ENCODE measurements around the gene LDHB. TPM values are rescaled to one million over a fixed set of nuclear protein-coding genes. Genes with fewer than 3 reads are reported as not detected.

The LDHB gene
- total RNA-seq, 1 experiment from 2014 or later = 1,454 TPM

DNA sequence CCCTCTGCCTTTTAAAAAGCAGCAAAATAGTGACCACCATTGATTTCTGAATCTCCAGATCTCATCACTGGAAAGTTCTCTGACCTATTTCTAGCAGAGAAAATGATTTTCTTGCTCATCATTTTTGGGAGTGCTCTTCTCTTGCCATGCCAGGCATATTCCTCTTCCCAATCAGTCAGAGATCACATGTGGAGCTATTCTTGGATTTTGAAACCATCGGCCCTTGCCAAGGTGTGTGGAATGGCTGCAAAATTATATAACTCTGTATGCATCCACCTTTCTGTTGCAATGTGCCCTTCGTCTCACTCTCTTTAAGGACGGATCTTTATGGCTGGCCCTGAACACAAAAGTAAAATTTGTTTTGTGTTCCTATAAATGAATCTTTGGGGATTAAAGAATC lies 25.5 kb upstream of the LDHB start:
- H3K27me3 ChIP-seq (ENCODE audit: insufficient read depth, low read length) = 0 out of 2 replicates have a peak, but pooled peaks cover 3% of the 10 kb centered on the region
- no peak overlapping the region for H3K4me2 ChIP-seq (ENCODE audit: low read length)
- no peak for ATAC-seq
- no TSS peak for BruUV-seq (replicated peaks)
- no peak overlapping the region for H3K4me3 ChIP-seq (replicated peaks in 1 of 2; ENCODE audit: low read depth in 1 of 2, low read length in 2 of 2)
- no peaks in the 10 kb centered on the region for H3K9me3 ChIP-seq (ENCODE audit: control insufficient read depth in 1 of 2, insufficient read depth in 1 of 2, low read depth in 1 of 2, low read length in 2 of 2)
- no peak for TF ChIP-seq EZH2 (IDR thresholded peaks at IDR 0.05)
- no peak for TF ChIP-seq SP1 (IDR thresholded peaks at IDR 0.05; ENCODE audit: low read depth)
- no peak for TF ChIP-seq SIN3A (IDR thresholded peaks at IDR 0.05; ENCODE audit: low read depth)
- TF ChIP-seq, protein P1, sequence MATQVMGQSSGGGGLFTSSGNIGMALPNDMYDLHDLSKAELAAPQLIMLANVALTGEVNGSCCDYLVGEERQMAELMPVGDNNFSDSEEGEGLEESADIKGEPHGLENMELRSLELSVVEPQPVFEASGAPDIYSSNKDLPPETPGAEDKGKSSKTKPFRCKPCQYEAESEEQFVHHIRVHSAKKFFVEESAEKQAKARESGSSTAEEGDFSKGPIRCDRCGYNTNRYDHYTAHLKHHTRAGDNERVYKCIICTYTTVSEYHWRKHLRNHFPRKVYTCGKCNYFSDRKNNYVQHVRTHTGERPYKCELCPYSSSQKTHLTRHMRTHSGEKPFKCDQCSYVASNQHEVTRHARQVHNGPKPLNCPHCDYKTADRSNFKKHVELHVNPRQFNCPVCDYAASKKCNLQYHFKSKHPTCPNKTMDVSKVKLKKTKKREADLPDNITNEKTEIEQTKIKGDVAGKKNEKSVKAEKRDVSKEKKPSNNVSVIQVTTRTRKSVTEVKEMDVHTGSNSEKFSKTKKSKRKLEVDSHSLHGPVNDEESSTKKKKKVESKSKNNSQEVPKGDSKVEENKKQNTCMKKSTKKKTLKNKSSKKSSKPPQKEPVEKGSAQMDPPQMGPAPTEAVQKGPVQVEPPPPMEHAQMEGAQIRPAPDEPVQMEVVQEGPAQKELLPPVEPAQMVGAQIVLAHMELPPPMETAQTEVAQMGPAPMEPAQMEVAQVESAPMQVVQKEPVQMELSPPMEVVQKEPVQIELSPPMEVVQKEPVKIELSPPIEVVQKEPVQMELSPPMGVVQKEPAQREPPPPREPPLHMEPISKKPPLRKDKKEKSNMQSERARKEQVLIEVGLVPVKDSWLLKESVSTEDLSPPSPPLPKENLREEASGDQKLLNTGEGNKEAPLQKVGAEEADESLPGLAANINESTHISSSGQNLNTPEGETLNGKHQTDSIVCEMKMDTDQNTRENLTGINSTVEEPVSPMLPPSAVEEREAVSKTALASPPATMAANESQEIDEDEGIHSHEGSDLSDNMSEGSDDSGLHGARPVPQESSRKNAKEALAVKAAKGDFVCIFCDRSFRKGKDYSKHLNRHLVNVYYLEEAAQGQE (IDR thresholded peaks at IDR 0.05; ENCODE audit: low read depth) = no peak
- TF ChIP-seq MAX (IDR thresholded peaks at IDR 0.05) = no peak
- no peak for TF ChIP-seq SRF (IDR thresholded peaks at IDR 0.05; ENCODE audit: low read depth)
- TF ChIP-seq ZNF274 (IDR thresholded peaks at IDR 0.05; ENCODE audit: low read depth, low read length) = no peak
- no peak for TF ChIP-seq EZH2phosphoT487 (IDR thresholded peaks at IDR 0.05; ENCODE audit: borderline replicate concordance)
- TF ChIP-seq, protein P2, sequence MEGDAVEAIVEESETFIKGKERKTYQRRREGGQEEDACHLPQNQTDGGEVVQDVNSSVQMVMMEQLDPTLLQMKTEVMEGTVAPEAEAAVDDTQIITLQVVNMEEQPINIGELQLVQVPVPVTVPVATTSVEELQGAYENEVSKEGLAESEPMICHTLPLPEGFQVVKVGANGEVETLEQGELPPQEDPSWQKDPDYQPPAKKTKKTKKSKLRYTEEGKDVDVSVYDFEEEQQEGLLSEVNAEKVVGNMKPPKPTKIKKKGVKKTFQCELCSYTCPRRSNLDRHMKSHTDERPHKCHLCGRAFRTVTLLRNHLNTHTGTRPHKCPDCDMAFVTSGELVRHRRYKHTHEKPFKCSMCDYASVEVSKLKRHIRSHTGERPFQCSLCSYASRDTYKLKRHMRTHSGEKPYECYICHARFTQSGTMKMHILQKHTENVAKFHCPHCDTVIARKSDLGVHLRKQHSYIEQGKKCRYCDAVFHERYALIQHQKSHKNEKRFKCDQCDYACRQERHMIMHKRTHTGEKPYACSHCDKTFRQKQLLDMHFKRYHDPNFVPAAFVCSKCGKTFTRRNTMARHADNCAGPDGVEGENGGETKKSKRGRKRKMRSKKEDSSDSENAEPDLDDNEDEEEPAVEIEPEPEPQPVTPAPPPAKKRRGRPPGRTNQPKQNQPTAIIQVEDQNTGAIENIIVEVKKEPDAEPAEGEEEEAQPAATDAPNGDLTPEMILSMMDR (IDR thresholded peaks at IDR 0.05 in 2 of 3, conservative IDR thresholded peaks at IDR 0.05 in 1 of 3; ENCODE audit: borderline replicate concordance in 1 of 3, insufficient read depth in 1 of 3, low read depth in 2 of 3, low read length in 2 of 3) = no peak
- no peak for TF ChIP-seq ELF1 (IDR thresholded peaks at IDR 0.05; ENCODE audit: borderline replicate concordance, low read depth)
- no peak for TF ChIP-seq ZFX (IDR thresholded peaks at IDR 0.05)
- TF ChIP-seq, protein P3, sequence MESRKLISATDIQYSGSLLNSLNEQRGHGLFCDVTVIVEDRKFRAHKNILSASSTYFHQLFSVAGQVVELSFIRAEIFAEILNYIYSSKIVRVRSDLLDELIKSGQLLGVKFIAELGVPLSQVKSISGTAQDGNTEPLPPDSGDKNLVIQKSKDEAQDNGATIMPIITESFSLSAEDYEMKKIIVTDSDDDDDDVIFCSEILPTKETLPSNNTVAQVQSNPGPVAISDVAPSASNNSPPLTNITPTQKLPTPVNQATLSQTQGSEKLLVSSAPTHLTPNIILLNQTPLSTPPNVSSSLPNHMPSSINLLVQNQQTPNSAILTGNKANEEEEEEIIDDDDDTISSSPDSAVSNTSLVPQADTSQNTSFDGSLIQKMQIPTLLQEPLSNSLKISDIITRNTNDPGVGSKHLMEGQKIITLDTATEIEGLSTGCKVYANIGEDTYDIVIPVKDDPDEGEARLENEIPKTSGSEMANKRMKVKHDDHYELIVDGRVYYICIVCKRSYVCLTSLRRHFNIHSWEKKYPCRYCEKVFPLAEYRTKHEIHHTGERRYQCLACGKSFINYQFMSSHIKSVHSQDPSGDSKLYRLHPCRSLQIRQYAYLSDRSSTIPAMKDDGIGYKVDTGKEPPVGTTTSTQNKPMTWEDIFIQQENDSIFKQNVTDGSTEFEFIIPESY (IDR thresholded peaks at IDR 0.05; ENCODE audit: extremely low read depth, insufficient replicate concordance, low read length) = no peak
- no peak for TF ChIP-seq TCF7L2 (IDR thresholded peaks at IDR 0.05; ENCODE audit: borderline replicate concordance, extremely low read depth, insufficient read depth, insufficient read length)
- no peak for TF ChIP-seq YY1 (IDR thresholded peaks at IDR 0.05; ENCODE audit: extremely low read depth, insufficient replicate concordance, low read depth, low read length)
- TF ChIP-seq CBX3 (IDR thresholded peaks at IDR 0.05; ENCODE audit: low read depth) = no peak
- TF ChIP-seq RAD21 (IDR thresholded peaks at IDR 0.05; ENCODE audit: low read depth) = no peak
- no peak for TF ChIP-seq CEBPB (IDR thresholded peaks at IDR 0.05; ENCODE audit: low read depth)
- H3K27ac ChIP-seq (ENCODE audit: low read depth, low read length) = no peak overlapping the region
- intact Hi-C loops (cut with micrococcal nuclease) = no loop called here
- no peak overlapping the region for H3K9ac ChIP-seq (ENCODE audit: low read length)
- H4K20me1 ChIP-seq (ENCODE audit: insufficient read depth) = no peaks in the 10 kb centered on the region
- RAD21 ChIA-PET (ENCODE audit: low non-redundant PET in 1 of 2, low total read pairs in 2 of 2, uncharacterized antibody in 2 of 2, unreplicated experiment in 2 of 2) = no interaction called here
- DNase-seq (ENCODE audit: low read depth, low spot score) = no peak
- CTCF ChIA-PET = interaction anchor here (1.2 kb wide), 1 partner anchor 15 kb away, joined by 3 read pairs; no protein-coding TSS in a partner anchor
- H3K4me1 ChIP-seq (ENCODE audit: control insufficient read depth in 1 of 2, insufficient read depth in 2 of 2, low read length in 2 of 2) = no peaks in the 10 kb centered on the region
- H3K9me2 ChIP-seq (ENCODE audit: insufficient read depth) = no peaks in the 10 kb centered on the region
- H2AFZ ChIP-seq (ENCODE audit: low read depth, low read length, poor library complexity, severe bottlenecking) = no peak overlapping the region
- H3K36me3 ChIP-seq (ENCODE audit: control insufficient read depth in 1 of 2, insufficient read depth in 2 of 2, low read length in 2 of 2) = no peaks in the 10 kb centered on the region
- H3K79me2 ChIP-seq (ENCODE audit: insufficient read depth, low read length) = no peaks in the 10 kb centered on the region
- POLR2A ChIA-PET = no interaction called here

Measured in HCT116 (cell line).